COLO829 (cell line): ENCODE data around the gene ADAMTS6.
"Not testable (repeated sequence)": the region's sequence is repeated elsewhere in the genome, so short reads cannot be mapped to it uniquely, and the experiment has no call there.

Source experiments
- DNase-seq: peaks from one replicate; pipeline ENCODE4 v3.0.0; 2012; ENCODE audit warnings: low spot score

Gene ADAMTS6

GRCh38 chr5:65474130-65474711 lies 7.5 kb downstream of the ADAMTS6 start:
- DNase-seq, result no peak

- no peak for DNase-seq
Observed at GRCh38 chr5:65468633-65469032, 13.1 kb downstream of the ADAMTS6 start.

GRCh38 chr5:65462139-65462705 lies 19.5 kb downstream of the ADAMTS6 start:
- DNase-seq, result no peak

DNA sequence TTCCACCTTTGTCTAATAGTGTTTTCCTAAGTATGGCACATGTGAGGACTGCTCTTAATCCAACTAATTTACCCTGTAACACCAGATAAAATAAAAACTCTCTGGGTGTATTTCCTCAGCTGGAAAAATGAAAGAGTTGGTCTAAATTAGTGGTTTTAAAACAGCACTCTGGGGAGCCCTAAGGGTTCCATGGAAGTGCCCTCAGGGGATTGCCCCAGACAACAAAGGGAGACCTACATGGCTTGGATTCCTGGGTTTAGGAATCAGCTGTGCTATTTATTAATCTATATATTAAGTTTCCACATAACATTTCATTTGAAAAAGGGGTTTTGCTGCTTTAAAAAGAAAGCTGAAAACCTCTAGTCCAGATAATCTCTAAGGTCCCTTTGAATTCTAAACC lies 20.2 kb downstream of the ADAMTS6 start:
- DNase-seq, result no peak

GRCh38 chr5:65459995-65460394 lies 21.7 kb downstream of the ADAMTS6 start:
- DNase-seq, result no peak

GRCh38 chr5:65455064-65455463 lies 26.7 kb downstream of the ADAMTS6 start:
- no peak for DNase-seq

GRCh38 chr5:65451436-65451835 lies 30.3 kb downstream of the ADAMTS6 start:
- no peak for DNase-seq

GRCh38 chr5:65446682-65447081 lies 35.0 kb downstream of the ADAMTS6 start:
- DNase-seq, result no peak

GRCh38 chr5:65441800-65442199 lies 39.9 kb downstream of the ADAMTS6 start:
- no peak for DNase-seq

DNA sequence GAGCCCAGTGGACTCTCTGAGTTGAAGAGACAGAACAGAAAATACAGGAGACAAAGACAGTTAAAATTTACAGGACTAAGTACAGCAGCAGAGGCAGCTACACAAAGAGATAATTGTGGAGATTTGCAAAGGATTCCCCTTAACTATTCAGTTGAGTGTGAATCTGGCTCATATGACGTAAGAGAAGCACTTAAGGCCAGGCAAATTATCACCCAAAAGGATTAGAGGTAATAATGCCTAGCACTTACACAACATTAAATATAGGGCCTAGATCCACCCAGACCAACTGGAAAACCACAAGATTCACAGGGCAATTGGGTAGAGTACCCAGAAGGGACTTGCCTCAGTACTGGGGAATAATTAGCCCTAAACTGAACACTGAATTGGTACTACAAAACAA lies 41.3 kb downstream of the ADAMTS6 start:
- peak; percentile 17 for DNase-seq

DNA sequence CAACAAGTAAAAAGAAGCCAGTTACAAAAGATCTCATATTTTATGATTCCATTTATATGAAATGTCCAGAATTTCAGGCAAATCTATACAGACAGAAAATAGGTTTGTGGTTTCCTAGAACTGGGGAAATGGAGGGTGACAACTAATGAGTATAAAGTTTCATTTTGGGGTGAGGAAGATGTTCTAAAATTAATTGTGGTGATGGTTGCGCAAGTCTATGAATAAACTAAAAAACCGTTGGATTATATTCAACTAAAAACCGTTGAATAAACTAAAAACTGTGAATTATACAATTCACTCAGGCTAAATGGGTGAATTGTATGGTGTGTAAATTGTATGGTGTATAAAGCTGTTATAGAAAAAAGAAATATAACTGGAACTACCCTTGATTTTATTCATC lies 47.6 kb downstream of the ADAMTS6 start:
- no peak for DNase-seq

GRCh38 chr5:65426656-65427055 lies 55.1 kb downstream of the ADAMTS6 start:
- DNase-seq, result no peak

DNA sequence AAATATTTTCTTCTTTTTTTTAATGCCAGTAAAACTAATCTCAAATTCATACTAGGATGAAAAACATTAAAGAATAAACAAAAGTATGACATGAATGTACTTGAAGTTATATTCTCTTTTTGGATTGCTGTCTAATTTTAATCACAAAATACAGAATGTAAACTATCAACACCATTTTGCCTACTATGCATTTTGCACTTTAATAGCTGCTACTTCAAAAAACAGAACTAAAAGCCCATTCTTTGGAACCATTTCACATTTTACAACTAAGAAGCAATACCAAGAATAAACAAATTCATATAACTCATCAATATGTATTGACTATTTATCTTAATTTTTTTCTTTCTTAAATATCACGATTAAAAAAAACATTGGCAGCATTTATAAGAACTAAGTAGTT lies 58.1 kb downstream of the ADAMTS6 start:
- no peak for DNase-seq

DNA sequence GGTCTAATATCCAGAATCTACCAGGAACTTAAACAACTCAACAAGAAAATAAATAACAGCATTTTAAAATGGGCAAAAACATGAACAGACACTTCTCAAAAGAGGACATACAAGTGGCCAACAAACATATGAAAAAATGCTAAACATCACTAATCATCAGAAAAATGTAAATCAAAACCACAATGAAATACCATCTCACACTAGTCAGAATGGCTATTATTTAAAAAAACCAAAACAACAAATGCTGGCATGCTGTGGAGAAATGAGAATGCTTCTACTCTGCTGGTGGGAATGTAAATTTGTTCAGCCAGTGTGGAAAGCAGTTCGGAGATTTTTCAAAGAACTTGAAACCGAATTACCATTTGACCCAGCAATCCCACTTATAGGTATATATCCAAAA lies 63.1 kb downstream of the ADAMTS6 start:
- DNase-seq, result no peak

DNA sequence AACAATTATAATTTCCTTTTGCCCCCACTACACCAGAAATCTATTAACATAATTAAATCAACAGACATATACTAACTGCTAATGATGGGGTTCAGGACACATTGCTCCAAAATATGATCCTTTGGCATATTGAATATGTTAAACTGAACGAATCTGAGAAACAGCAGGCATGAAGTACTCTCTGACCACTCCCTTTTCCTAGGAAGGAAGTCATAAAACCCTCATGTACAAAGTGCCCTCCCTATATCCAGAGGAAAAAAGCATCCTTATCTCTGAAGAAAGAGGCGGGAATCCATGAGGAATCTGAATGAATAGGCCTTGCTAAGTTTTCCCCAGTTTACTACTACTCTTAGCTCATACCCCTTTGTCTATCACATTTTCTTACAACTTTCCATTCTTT lies 67.9 kb downstream of the ADAMTS6 start:
- DNase-seq, result no peak

GRCh38 chr5:65412842-65413241 lies 68.9 kb downstream of the ADAMTS6 start:
- no peak for DNase-seq

GRCh38 chr5:65411356-65411755 lies 70.4 kb downstream of the ADAMTS6 start:
- DNase-seq, result no peak

GRCh38 chr5:65395526-65396155 lies 86.1 kb downstream of the ADAMTS6 start:
- no peak for DNase-seq

DNA sequence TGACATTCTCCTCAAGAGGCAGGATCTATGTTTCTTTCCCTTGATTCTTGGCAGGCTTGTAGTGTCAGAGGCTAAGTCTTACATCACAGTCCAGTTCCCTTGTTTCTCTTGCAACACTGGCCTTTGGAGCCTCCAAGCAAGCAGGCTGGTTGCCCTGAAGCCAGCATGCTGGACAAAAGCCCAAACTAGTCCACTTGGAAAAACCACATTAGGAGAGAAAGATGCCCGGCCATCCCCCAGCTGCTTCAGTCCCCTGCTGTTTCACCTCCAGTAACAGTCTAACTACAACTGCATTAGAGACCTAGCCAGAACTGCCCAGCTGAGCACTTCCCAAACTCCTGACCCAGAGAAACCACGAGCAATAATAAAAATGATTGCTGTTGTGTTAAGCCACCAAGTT lies 87.6 kb downstream of the ADAMTS6 start:
- DNase-seq, result no peak

GRCh38 chr5:65391591-65391990 lies 90.1 kb downstream of the ADAMTS6 start:
- no peak for DNase-seq

- DNase-seq, result no peak
Observed at GRCh38 chr5:65390208-65390607, 91.5 kb downstream of the ADAMTS6 start.

- no peak for DNase-seq
Observed at GRCh38 chr5:65383859-65384258, 97.9 kb downstream of the ADAMTS6 start.

DNA sequence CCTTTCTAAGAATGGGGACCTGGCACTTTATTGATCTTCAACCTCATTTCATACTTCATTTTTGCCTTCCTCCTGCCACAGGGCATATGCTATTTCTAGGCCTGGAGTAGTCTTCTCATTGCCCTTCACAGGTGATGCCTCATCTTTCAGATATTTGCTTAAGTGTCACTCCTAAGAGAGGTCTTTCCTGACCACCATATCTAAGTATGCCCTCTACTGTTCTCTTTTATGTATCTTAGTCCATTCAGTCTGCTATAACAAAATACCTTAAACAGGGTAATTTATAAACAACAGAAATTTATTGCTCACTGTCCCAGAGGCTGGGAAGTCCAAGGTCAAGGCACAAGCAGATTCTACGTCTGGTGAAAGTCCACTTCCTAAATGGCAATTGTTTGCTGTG lies 99.1 kb downstream of the ADAMTS6 start:
- no peak for DNase-seq

DNA sequence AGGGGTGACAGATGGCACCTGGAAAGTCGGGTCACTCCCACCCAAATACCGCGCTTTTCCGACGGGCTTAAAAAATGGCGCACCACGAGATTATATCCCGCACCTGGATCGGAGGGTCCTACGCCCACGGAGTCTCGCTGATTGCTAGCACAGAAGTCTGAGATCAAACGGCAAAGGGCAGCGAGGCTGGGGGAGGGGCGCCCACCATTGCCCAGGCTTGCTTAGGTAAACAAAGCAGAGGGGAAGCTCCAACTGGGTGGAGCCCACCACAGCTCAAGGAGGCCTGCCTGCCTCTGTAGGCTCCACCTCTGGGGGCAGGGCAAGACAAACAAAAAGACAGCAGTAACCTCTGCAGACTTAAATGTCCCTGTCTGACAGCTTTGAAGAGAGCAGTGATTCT lies 111.2 kb downstream of the ADAMTS6 start:
- DNase-seq, result not testable (repeated sequence)
